Heart left ventricle (tissue), 16 donors: ENCODE data around the gene PDCD1LG2. TPM values are rescaled to one million over a fixed set of nuclear protein-coding genes. Genes with fewer than 3 reads are reported as not detected.

Experiments
- ATAC-seq, 4 donors: fragments of 200-7000 bp; cut with Tn5 transposase; one replicate each; pipeline ENCODE4 v1.9.1; 2020 to 2022; ENCODE audit warnings: moderate library complexity in 4 of 4, mild to moderate bottlenecking in 3 of 4, moderate number of reproducible peaks in 1 of 4
- DNase-seq, 5 donors: peaks; one replicate each; pipeline ENCODE4 v3.0.0-alpha.2; 2020
- H3K27ac ChIP-seq, 12 donors: fragments of 200-600 bp; sonication (generic) in 4 of 12; one replicate each; pipeline versions ENCODE4 v1.5.0 to v1.8.0; 2016 to 2022; ENCODE audit warnings: mild to moderate bottlenecking in 2 of 12
- H3K27me3 ChIP-seq, 9 donors: fragments of 200-600 bp; sonication (generic) in 2 of 9; one replicate each; pipeline versions ENCODE4 v1.5.1 to v1.8.0; 2016 to 2022; ENCODE audit warnings: mild to moderate bottlenecking in 3 of 9
- H3K36me3 ChIP-seq, 9 donors: fragments of 200-600 bp; sonication (generic) in 2 of 9; one replicate each; pipeline versions ENCODE4 v1.5.0 to v1.8.0; 2018 to 2022; ENCODE audit warnings: mild to moderate bottlenecking in 2 of 9
- H3K4me1 ChIP-seq, 12 donors: fragments of 200-600 bp; sonication (generic) in 4 of 12; one replicate each; pipeline versions ENCODE4 v1.5.0 to v1.8.0; 2016 to 2022; ENCODE audit warnings: mild to moderate bottlenecking in 3 of 12
- H3K4me3 ChIP-seq, 12 donors: fragments of 200-600 bp; sonication (generic) in 4 of 12; one replicate each; pipeline versions ENCODE4 v1.5.0 to v1.8.0; 2017 to 2022; ENCODE audit warnings: mild to moderate bottlenecking in 9 of 12, moderate library complexity in 4 of 12
- H3K9me3 ChIP-seq, 12 donors: fragments of 200-600 bp; sonication (generic) in 4 of 12; one replicate each; pipeline versions ENCODE4 v1.5.0 to v1.8.0; 2016 to 2022; ENCODE audit warnings: mild to moderate bottlenecking in 1 of 12
- CTCF ChIP-seq, 12 donors: fragments of 200-600 bp; sonication (generic) in 4 of 12; IDR thresholded peaks; one replicate each; pipeline versions ENCODE4 v1.5.0 to v1.8.0; 2018 to 2022; ENCODE audit warnings: antibody characterized with exemption in 12 of 12, mild to moderate bottlenecking in 5 of 12
- POLR2A ChIP-seq, 2 donors: fragments of 450-650 bp; IDR thresholded peaks; one replicate each; pipeline ENCODE4 v1.6.1; 2017; ENCODE audit warnings: antibody characterized with exemption in 2 of 2, mild to moderate bottlenecking in 2 of 2, moderate library complexity in 2 of 2
- WGBS, 4 donors: extraction: QIAGEN DNeasy Blood & Tissue Kit in 2 of 4; methylation state at CpG; one replicate each; pipeline versions ENCODE4 v1.1.5 to v1.1.7; 2013 to 2018; 5-methylcytosine and 5-hydroxymethylcytosine counted together
- intact Hi-C, 10 donors: fragments of 100-400 bp; cut with DNase I; formaldehyde crosslinking; loops; one replicate each; pipeline versions ENCODE4 v1.11.1 to v1.14.2; 2022
- polyA plus RNA-seq, 2 donors: library from polyadenylated mRNA; stranded (reverse); fragments of 200-250 nt; gene quantifications; one replicate each; pipeline ENCODE4 v1.2.3, GENCODE V29; 2013
- total RNA-seq, 9 donors: library from RNA; depleted of rRNA in 2 of 9; stranded (reverse); fragments of >200 nt in 2 of 9; fragmentation: NEBNext Ultra II Directional in 3 of 9; extraction: Animal tissue kit (Norgen Biotek cat#: 25700) in 3 of 9; gene quantifications; one replicate each; pipeline versions ENCODE4 v1.1.0 to v1.2.4, GENCODE V29; 2016 to 2023
- donor health status: ischemic (EF 13 %, LVEDD 7.1; RV severe dilation, severe dysfunction).
- donor health status: healthy with polysubstance abuse.
- donor health status: DM: no; HTN: yes; CAD: no.
- donor health status: DM: no; HTN: no; CAD: no.
- donor health status: ischemic (EF 25% LVEDD 6.9; RV normal size, moderate dysfunction).
- donor health status: ischemic (EF 25% LVEDD 5.7; RV mildly dilated, moderate dysfunction).
- donor health status: healthy.
- donor health status: DM: yes; HTN: yes; CAD: no.
- donor health status: ischemic (EF 35%, LVEDD 5.7; RV mildly dilated, moderate dysfunction).
- donor health status: nonischemic (EF 11% LVEDD 7.7; RV severe dilation, severe dysfunction).
- donor health status: DM: yes; HTN: yes; CAD: no.
- donor health status: PGD.
- donor health status: ischemic (EF 29% LVEDD 5.4; RV normal size, mild dysfunction).
- donor health status: nonischemic (EF 23%, LVEDD 6.1; RV moderate dilation, normal function).

Gene PDCD1LG2
- total and polyA plus RNA-seq, 11 donors = 0.53 to 10.5 (median 1.1) TPM

- H3K9me3 ChIP-seq = no peaks in the 10 kb centered on the region
- TF ChIP-seq POLR2A (IDR thresholded peaks at IDR 0.05) (no peak), CTCF (IDR thresholded peaks at IDR 0.05) (no peak)
- WGBS, 4 donors = 66 to 84% (median 75%) methylated on average over 5 of the region's 5 CpGs
- ATAC-seq = no peak
- H3K4me1 ChIP-seq = peaks cover 0 to 35% (median 0%) of the 10 kb centered on the region in 12 donors
- H3K36me3 ChIP-seq = peaks cover 0 to 10% (median 4%) of the 10 kb centered on the region in 9 donors
- DNase-seq = no peak
- no peak overlapping the region for H3K4me3 ChIP-seq
- intact Hi-C loops = no loop called here
- no peaks in the 10 kb centered on the region for H3K27me3 ChIP-seq
- H3K27ac ChIP-seq = no peak overlapping the region
Observed at GRCh38 chr9:5532790-5533189, 22.5 kb downstream of the PDCD1LG2 start.

GRCh38 chr9:5536684-5537083 is 26.4 kb downstream of the PDCD1LG2 start:
- ATAC-seq (no peak), DNase-seq (no peak)
- intact Hi-C loops = loop anchor here in 1 of 10 donors (5.0 kb wide), 1 partner anchor 36 kb away; no protein-coding TSS in a partner anchor
- no peaks in the 10 kb centered on the region for H3K27me3 ChIP-seq
- H3K4me1 ChIP-seq = peaks cover 0 to 22% (median 0%) of the 10 kb centered on the region in 12 donors
- H3K27ac ChIP-seq = no peak overlapping the region
- H3K4me3 ChIP-seq = no peak overlapping the region
- H3K36me3 ChIP-seq = peaks cover 0 to 10% (median 4%) of the 10 kb centered on the region in 9 donors
- H3K9me3 ChIP-seq = peaks cover 0 to 7% (median 0%) of the 10 kb centered on the region in 12 donors
- no peak for TF ChIP-seq CTCF (IDR thresholded peaks at IDR 0.05)
- no peak for TF ChIP-seq POLR2A (IDR thresholded peaks at IDR 0.05)
- WGBS, 4 donors = 79 to 91% (median 82%) methylated on average over 2 of the region's 2 CpGs

- H3K36me3 ChIP-seq = no peaks in the 10 kb centered on the region
- intact Hi-C loops = no loop called here
- H3K27ac ChIP-seq = no peak overlapping the region
Observed at GRCh38 chr9:5543875-5544702, 33.8 kb downstream of the PDCD1LG2 start.

More at GRCh38 chr9:5543875-5544702, 33.8 kb downstream of the PDCD1LG2 start:
- ATAC-seq = no peak
- peaks cover 0 to 17% (median 0%) of the 10 kb centered on the region in 12 donors for H3K4me1 ChIP-seq
- TF ChIP-seq POLR2A (IDR thresholded peaks at IDR 0.05) = no peak
- TF ChIP-seq CTCF (IDR thresholded peaks at IDR 0.05) = no peak
- DNase-seq = no peak
- no peaks in the 10 kb centered on the region for H3K27me3 ChIP-seq
- H3K9me3 ChIP-seq = peaks cover 0 to 7% (median 0%) of the 10 kb centered on the region in 12 donors
- H3K4me3 ChIP-seq = no peak overlapping the region
- 63 to 74% (median 68%) methylated on average over 2 of the region's 2 CpGs for WGBS, 4 donors
